GM23338 (cell line): ENCODE measurements around the gene DYSF. TPM values are rescaled to one million over a fixed set of nuclear protein-coding genes. Genes with fewer than 3 reads are reported as not detected.

Experiments
- ATAC-seq: fragments of 200-7000 bp; cut with Tn5 transposase; 3 replicates; pipeline ENCODE4 v1.9.1; 2020
- DNase-seq: peaks from one replicate; pipeline ENCODE4 v3.0.0-alpha.2; 2015; ENCODE audit warnings: low spot score
- H2AFZ ChIP-seq: fragments of 200-600 bp; sonication (generic); 2 replicates; pipeline ENCODE4 v1.8.0; 2016; ENCODE audit warnings: antibody characterized with exemption, mild to moderate bottlenecking, moderate library complexity
- H3F3A ChIP-seq: fragments of 200-600 bp; sonication (generic); replicated peaks from 2 replicates; pipeline ENCODE4 v1.8.0; 2017; ENCODE audit warnings: antibody characterized with exemption, mixed run types, low read depth
- H3K27ac ChIP-seq: fragments of 200-600 bp; sonication (generic); 2 replicates; pipeline ENCODE4 v1.6.1; 2016; ENCODE audit warnings: low read depth
- H3K27me3 ChIP-seq: fragments of 200-600 bp; sonication (generic); 2 replicates; pipeline ENCODE4 v1.8.0; 2016; ENCODE audit warnings: mild to moderate bottlenecking, mixed run types, moderate library complexity; ENCODE audit not compliant: insufficient read depth
- H3K36me3 ChIP-seq: fragments of 200-600 bp; sonication (generic); 2 replicates; pipeline ENCODE4 v1.8.0; 2016; ENCODE audit warnings: mild to moderate bottlenecking; ENCODE audit not compliant: insufficient read depth
- H3K4me1 ChIP-seq: fragments of 200-600 bp; sonication (generic); 2 replicates; pipeline ENCODE4 v1.8.0; 2016; ENCODE audit warnings: mild to moderate bottlenecking, moderate library complexity; ENCODE audit not compliant: insufficient read depth
- H3K4me2 ChIP-seq: fragments of 200-600 bp; sonication (generic); 2 replicates; pipeline ENCODE4 v1.7.1; 2017; ENCODE audit warnings: mixed run types
- H3K4me3 ChIP-seq: fragments of 200-600 bp; sonication (generic); 2 replicates; pipeline ENCODE4 v1.6.1; 2016; ENCODE audit warnings: mixed run types
- H3K79me2 ChIP-seq: fragments of 200-600 bp; sonication (generic); replicated peaks from 2 replicates; pipeline ENCODE4 v1.8.0; 2017; ENCODE audit warnings: mild to moderate bottlenecking; ENCODE audit not compliant: insufficient read depth
- H3K9me2 ChIP-seq: fragments of 200-600 bp; sonication (generic); 2 replicates; pipeline ENCODE4 v1.8.0; 2017; ENCODE audit not compliant: insufficient read depth
- H4K20me1 ChIP-seq: fragments of 200-600 bp; sonication (generic); replicated peaks from 2 replicates; pipeline ENCODE4 v1.8.0; 2017; ENCODE audit warnings: mild to moderate bottlenecking; ENCODE audit not compliant: insufficient read depth
- H3K27ac Mint-ChIP-seq: 2 replicates; pipeline ENCODE4 v1.8.0; 2020; ENCODE audit warnings: inconsistent platforms, mild to moderate bottlenecking, moderate library complexity, mixed read lengths
- H3K27me3 Mint-ChIP-seq: 3 replicates; pipeline ENCODE4 v1.8.0; 2022; ENCODE audit warnings: low read depth, mild to moderate bottlenecking, moderate library complexity, mixed read lengths, inconsistent platforms; ENCODE audit not compliant: insufficient read depth, poor library complexity
- H3K36me3 Mint-ChIP-seq: 3 replicates; pipeline ENCODE4 v1.8.0; 2021; ENCODE audit warnings: low read depth, mild to moderate bottlenecking, inconsistent platforms, moderate library complexity, mixed read lengths
- H3K4me1 Mint-ChIP-seq: 3 replicates; pipeline ENCODE4 v1.8.0; 2020; ENCODE audit warnings: mild to moderate bottlenecking, inconsistent platforms, mixed read lengths
- H3K4me3 Mint-ChIP-seq: 3 replicates; pipeline ENCODE4 v1.8.0; 2021; ENCODE audit warnings: moderate library complexity, mild to moderate bottlenecking, inconsistent platforms, mixed read lengths
- H3K9me3 Mint-ChIP-seq: 3 replicates; pipeline ENCODE4 v1.8.0; 2020; ENCODE audit warnings: moderate library complexity, mild to moderate bottlenecking, inconsistent platforms, mixed read lengths
- CREB1 ChIP-seq: fragments of 250-450 bp; sonication (Bioruptor Pico); IDR thresholded peaks from 2 replicates; pipeline ENCODE4 v1.5.0; 2020; ENCODE audit warnings: low read depth, mild to moderate bottlenecking, moderate library complexity
- CTCF ChIP-seq, 2 experiments: fragments of 200-600 bp in 1 of 2; sonication (generic) in 1 of 2; conservative IDR thresholded peaks; 2 replicates each; pipeline versions ENCODE4 v1.5.1 to v1.6.1; 2016 to 2017; ENCODE audit warnings: antibody characterized with exemption in 2 of 2, low read depth in 2 of 2, mild to moderate bottlenecking in 2 of 2, moderate library complexity in 1 of 2
- EZH2 ChIP-seq: fragments of 200-600 bp; sonication (generic); IDR thresholded peaks from one replicate; pipeline ENCODE4 v1.8.0; 2017; ENCODE audit warnings: antibody characterized with exemption, mild to moderate bottlenecking, low read depth; ENCODE audit not compliant: unreplicated experiment
- EZH2phosphoT487 ChIP-seq: fragments of 200-600 bp; sonication (generic); IDR thresholded peaks from one replicate; pipeline ENCODE4 v1.8.1; 2018; ENCODE audit warnings: antibody characterized with exemption; ENCODE audit not compliant: unreplicated experiment
- JUNB ChIP-seq: IDR thresholded peaks from one replicate; pipeline ENCODE4 v1.6.1; 2016; ENCODE audit warnings: antibody characterized with exemption; ENCODE audit not compliant: unreplicated experiment
- NANOG ChIP-seq: IDR thresholded peaks from 2 replicates; pipeline ENCODE4 v1.6.1; 2016; ENCODE audit warnings: antibody characterized with exemption, borderline replicate concordance
- POLR2AphosphoS5 ChIP-seq: IDR thresholded peaks from 2 replicates; pipeline ENCODE4 v1.6.1; 2016; ENCODE audit warnings: antibody characterized with exemption, low read depth
- STAT1 ChIP-seq: IDR thresholded peaks from one replicate; pipeline ENCODE4 v1.6.1; 2016; ENCODE audit warnings: antibody characterized with exemption; ENCODE audit not compliant: unreplicated experiment
- ZNF114 ChIP-seq: fragments of 250-450 bp; sonication (Bioruptor Pico); IDR thresholded peaks from 2 replicates; pipeline ENCODE4 v1.5.0; 2020; ENCODE audit warnings: mild to moderate bottlenecking, moderate library complexity
- ZNF331 ChIP-seq: fragments of 250-450 bp; sonication (Bioruptor Pico); IDR thresholded peaks from 2 replicates; pipeline ENCODE4 v1.5.0; 2020; ENCODE audit warnings: low read depth, mild to moderate bottlenecking, moderate library complexity
- ZNF462 ChIP-seq: fragments of 250-450 bp; sonication (Bioruptor Pico); IDR thresholded peaks from 2 replicates; pipeline ENCODE4 v1.5.0; 2020; ENCODE audit warnings: mild to moderate bottlenecking, moderate library complexity
- polyA plus RNA-seq: library from polyadenylated mRNA; unstranded; fragments of >200 nt; fragmentation: Nextera tagmentation; extraction: Ambion mirVana; gene quantifications from 2 replicates; pipeline ENCODE4 v1.2.1, GENCODE V29; 2016
- total RNA-seq: library from RNA; depleted of rRNA; stranded (reverse); fragments of >200 nt; shearing (Covaris generic); gene quantifications from 2 replicates; pipeline ENCODE4 v1.2.3, GENCODE V29; 2014
- TF ChIP-seq, protein P1 (sequence below): IDR thresholded peaks from one replicate; pipeline ENCODE4 v1.6.1; 2018; ENCODE audit warnings: antibody characterized with exemption; ENCODE audit not compliant: unreplicated experiment
- TF ChIP-seq, protein P2 (sequence below): IDR thresholded peaks from 2 replicates; pipeline ENCODE4 v1.6.1; 2016; ENCODE audit warnings: antibody characterized with exemption

The DYSF gene
- total and polyA plus RNA-seq, 2 experiments from 2014 or later = 7.3 to 21.3 TPM

GRCh38 chr2:71538656-71539265 is 85.4 kb downstream of the DYSF start:
- Histone ChIP-seq H3K4me3 (no peak overlapping the region), H3K4me2 (no peak overlapping the region), H4K20me1 (no peaks in the 10 kb centered on the region), H3K27ac (no peak overlapping the region), H3F3A (no peaks in the 10 kb centered on the region), H2AFZ (no peak overlapping the region), H3K9me2 (no peaks in the 10 kb centered on the region), H3K79me2 (no peaks in the 10 kb centered on the region), H3K4me1 (no peaks in the 10 kb centered on the region), H3K27me3 (no peaks in the 10 kb centered on the region), H3K36me3 (peaks cover 5% of the 10 kb centered on the region)
- Mint-ChIP-seq H3K4me3 (no peak overlapping the region), H3K27me3 (peaks cover 5% of the 10 kb centered on the region), H3K27ac (no peak overlapping the region), H3K36me3 (peaks cover 19% of the 10 kb centered on the region), H3K9me3 (peaks cover 14% of the 10 kb centered on the region), H3K4me1 (no peaks in the 10 kb centered on the region)
- TF ChIP-seq ZNF331 (CRISPR knock-in tag) = no peak
- no peak for TF ChIP-seq CREB1
- TF ChIP-seq, protein P1, sequence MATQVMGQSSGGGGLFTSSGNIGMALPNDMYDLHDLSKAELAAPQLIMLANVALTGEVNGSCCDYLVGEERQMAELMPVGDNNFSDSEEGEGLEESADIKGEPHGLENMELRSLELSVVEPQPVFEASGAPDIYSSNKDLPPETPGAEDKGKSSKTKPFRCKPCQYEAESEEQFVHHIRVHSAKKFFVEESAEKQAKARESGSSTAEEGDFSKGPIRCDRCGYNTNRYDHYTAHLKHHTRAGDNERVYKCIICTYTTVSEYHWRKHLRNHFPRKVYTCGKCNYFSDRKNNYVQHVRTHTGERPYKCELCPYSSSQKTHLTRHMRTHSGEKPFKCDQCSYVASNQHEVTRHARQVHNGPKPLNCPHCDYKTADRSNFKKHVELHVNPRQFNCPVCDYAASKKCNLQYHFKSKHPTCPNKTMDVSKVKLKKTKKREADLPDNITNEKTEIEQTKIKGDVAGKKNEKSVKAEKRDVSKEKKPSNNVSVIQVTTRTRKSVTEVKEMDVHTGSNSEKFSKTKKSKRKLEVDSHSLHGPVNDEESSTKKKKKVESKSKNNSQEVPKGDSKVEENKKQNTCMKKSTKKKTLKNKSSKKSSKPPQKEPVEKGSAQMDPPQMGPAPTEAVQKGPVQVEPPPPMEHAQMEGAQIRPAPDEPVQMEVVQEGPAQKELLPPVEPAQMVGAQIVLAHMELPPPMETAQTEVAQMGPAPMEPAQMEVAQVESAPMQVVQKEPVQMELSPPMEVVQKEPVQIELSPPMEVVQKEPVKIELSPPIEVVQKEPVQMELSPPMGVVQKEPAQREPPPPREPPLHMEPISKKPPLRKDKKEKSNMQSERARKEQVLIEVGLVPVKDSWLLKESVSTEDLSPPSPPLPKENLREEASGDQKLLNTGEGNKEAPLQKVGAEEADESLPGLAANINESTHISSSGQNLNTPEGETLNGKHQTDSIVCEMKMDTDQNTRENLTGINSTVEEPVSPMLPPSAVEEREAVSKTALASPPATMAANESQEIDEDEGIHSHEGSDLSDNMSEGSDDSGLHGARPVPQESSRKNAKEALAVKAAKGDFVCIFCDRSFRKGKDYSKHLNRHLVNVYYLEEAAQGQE = no peak
- TF ChIP-seq ZNF114 = no peak
- TF ChIP-seq STAT1 = no peak
- no peak for TF ChIP-seq CTCF (conservative IDR thresholded peaks at IDR 0.05; ENCODE audit: low read depth in 2 of 2)
- no peak for TF ChIP-seq NANOG
- TF ChIP-seq POLR2AphosphoS5 = no peak
- TF ChIP-seq EZH2phosphoT487 = no peak
- no peak for TF ChIP-seq ZNF462
- TF ChIP-seq EZH2 = no peak
- TF ChIP-seq, protein P2, sequence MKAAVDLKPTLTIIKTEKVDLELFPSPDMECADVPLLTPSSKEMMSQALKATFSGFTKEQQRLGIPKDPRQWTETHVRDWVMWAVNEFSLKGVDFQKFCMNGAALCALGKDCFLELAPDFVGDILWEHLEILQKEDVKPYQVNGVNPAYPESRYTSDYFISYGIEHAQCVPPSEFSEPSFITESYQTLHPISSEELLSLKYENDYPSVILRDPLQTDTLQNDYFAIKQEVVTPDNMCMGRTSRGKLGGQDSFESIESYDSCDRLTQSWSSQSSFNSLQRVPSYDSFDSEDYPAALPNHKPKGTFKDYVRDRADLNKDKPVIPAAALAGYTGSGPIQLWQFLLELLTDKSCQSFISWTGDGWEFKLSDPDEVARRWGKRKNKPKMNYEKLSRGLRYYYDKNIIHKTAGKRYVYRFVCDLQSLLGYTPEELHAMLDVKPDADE = no peak
- no peak for TF ChIP-seq JUNB
- no peak for ATAC-seq
- DNase-seq = no peak
